Measurements from ENCODE around the gene AKR1E2. TPM values are rescaled to one million over a fixed set of nuclear protein-coding genes. Genes with fewer than 3 reads are reported as not detected.

Gene AKR1E2
- total and polyA plus RNA-seq, 2 of the 8 experiments (the other 6 are each of a cell fraction or from before 2014, with no cell fraction given), result 2.6 to 3.5 TPM

- CTCF ChIA-PET (ENCODE audit: partially characterized antibody), result interaction anchor here (1.8 to 7.0 kb wide), 2 partner anchors 8 to 15 kb away, joined by 6 to 66 read pairs; no protein-coding TSS in a partner anchor
- POLR2A ChIA-PET (ENCODE audit: partially characterized antibody), result no interaction called here
- TF ChIP-seq ASH2L (IDR thresholded peaks at IDR 0.05; ENCODE audit: low read length), result no peak
- TF ChIP-seq ATF3 (IDR thresholded peaks at IDR 0.05; ENCODE audit: insufficient read depth, low read depth, low read length), result no peak
- TF ChIP-seq RFX5 (IDR thresholded peaks at IDR 0.05; ENCODE audit: borderline replicate concordance, low read depth, low read length), result no peak
- TF ChIP-seq SIRT6 (IDR thresholded peaks at IDR 0.05; ENCODE audit: low read length), result no peak
- no peak for TF ChIP-seq SP2 (IDR thresholded peaks at IDR 0.05; ENCODE audit: low read length)
- no peak for TF ChIP-seq CBX5 (IDR thresholded peaks at IDR 0.05; ENCODE audit: low read depth, low read length)
- no peak for TF ChIP-seq CEBPB (IDR thresholded peaks at IDR 0.05; ENCODE audit: low read depth, low read length)
- no peak for TF ChIP-seq CHD2 (IDR thresholded peaks at IDR 0.05; ENCODE audit: low read length)
- TF ChIP-seq TEAD4 (IDR thresholded peaks at IDR 0.05; ENCODE audit: low read depth, low read length), result no peak
- TF ChIP-seq SP4 (IDR thresholded peaks at IDR 0.05; ENCODE audit: low read length), result no peak
- no peak for TF ChIP-seq EZH2 (IDR thresholded peaks at IDR 0.05; ENCODE audit: low read depth, low read length, severe bottlenecking)
- TF ChIP-seq TCF12 (IDR thresholded peaks at IDR 0.05; ENCODE audit: low read depth, low read length), result no peak
- TF ChIP-seq BACH1 (IDR thresholded peaks at IDR 0.05; ENCODE audit: low read length), result no peak
- TF ChIP-seq GABPA (IDR thresholded peaks at IDR 0.05; ENCODE audit: borderline replicate concordance, insufficient read depth, low read length), result no peak
- no peak for TF ChIP-seq GTF2F1 (IDR thresholded peaks at IDR 0.05; ENCODE audit: borderline replicate concordance, low read depth, low read length)
- TF ChIP-seq EGR1 (IDR thresholded peaks at IDR 0.05; ENCODE audit: borderline replicate concordance, low read depth, low read length), result no peak
Observed at GRCh38 chr10:4834898-4835405, 8.9 kb downstream of the AKR1E2 start.

More at GRCh38 chr10:4834898-4835405, 8.9 kb downstream of the AKR1E2 start:
- Histone ChIP-seq H4K5ac (ENCODE audit: insufficient read length, low read depth, low read length) (no peak overlapping the region), H4K8ac (ENCODE audit: extremely low read depth, insufficient read depth, low read length) (no peak overlapping the region), H3K56ac (replicated peaks; ENCODE audit: insufficient read length, low read depth, low read length) (no peak overlapping the region), H3K79me1 (ENCODE audit: low read depth, low read length) (no peaks in the 10 kb centered on the region), H3K9ac (replicated peaks in 1 of 4; ENCODE audit: extremely low read depth in 1 of 4, low read depth in 3 of 4, low read length in 3 of 4) (no peak overlapping the region), H3K23ac (ENCODE audit: insufficient read length) (no peak overlapping the region), H3K4me1 (replicated peaks in 1 of 4; ENCODE audit: control insufficient read depth in 3 of 4, insufficient read depth in 4 of 4, low read length in 3 of 4) (no peaks in the 10 kb centered on the region), H3K27ac (ENCODE audit: low read depth, low read length) (no peak overlapping the region), H3K4me2 (ENCODE audit: insufficient read depth in 1 of 2, low read depth in 2 of 2, low read length in 2 of 2) (no peak overlapping the region), H3K27me3 (replicated peaks in 1 of 4; ENCODE audit: control insufficient read depth in 3 of 4, extremely low read depth in 1 of 4, insufficient read depth in 3 of 4, low read length in 3 of 4) (no peaks in the 10 kb centered on the region), H2BK15ac (ENCODE audit: low read length) (no peak overlapping the region), H3K14ac (ENCODE audit: insufficient read length) (no peak overlapping the region), H4K20me1 (replicated peaks in 1 of 2; ENCODE audit: control insufficient read depth in 1 of 2, insufficient read depth in 2 of 2, low read length in 2 of 2) (no peaks in the 10 kb centered on the region), H4K91ac (replicated peaks; ENCODE audit: insufficient read length, low read length) (no peak overlapping the region), H3K4ac (replicated peaks; ENCODE audit: insufficient read length, low read depth, low read length) (no peak overlapping the region), H2BK12ac (ENCODE audit: low read depth, low read length) (no peak overlapping the region), H2AFZ (ENCODE audit: low read length) (no peak overlapping the region), H3K36me3 (ENCODE audit: control insufficient read depth in 2 of 4, insufficient read depth in 4 of 4, low read length in 3 of 4) (no peaks in the 10 kb centered on the region; a peak in 1 of 8 replicates), H3K18ac (ENCODE audit: extremely low read depth, low read length) (no peak overlapping the region), H3K9me3 (ENCODE audit: insufficient read depth in 2 of 2, low read depth in 1 of 2, low read length in 1 of 2) (no peaks in the 10 kb centered on the region), H2BK5ac (ENCODE audit: low read depth, low read length) (no peak overlapping the region), H3K4me3 (ENCODE audit: extremely low read depth in 1 of 4, insufficient read depth in 2 of 4, low read depth in 3 of 4, low read length in 4 of 4) (no peak overlapping the region), H2BK120ac (replicated peaks; ENCODE audit: low read depth, low read length) (no peak overlapping the region), H3K79me2 (ENCODE audit: control insufficient read depth in 1 of 2, insufficient read depth in 2 of 2, low read length in 2 of 2) (no peaks in the 10 kb centered on the region), H2AK5ac (ENCODE audit: low read depth, low read length) (no peak overlapping the region), H3K23me2 (ENCODE audit: low read depth, low read length) (no peaks in the 10 kb centered on the region), H2BK20ac (ENCODE audit: low read length) (no peak overlapping the region)
- no peak for DNase-seq (ENCODE audit: low read depth in 1 of 2, low spot score in 2 of 2)
- WGBS, 2 experiments (ENCODE audit: extremely low coverage in 1 of 2, insufficient coverage in 1 of 2, insufficient read length in 1 of 2, insufficient replicate concordance in 2 of 2, low coverage in 1 of 2, low lambda C conversion rate in 2 of 2, missing lambda C conversion rate in 1 of 2), result 73% methylated on average over 4 of the region's 4 CpGs; no CpG with 5 or more reads in 1 of the 2 experiments
- FAIRE-seq, result no peak
